ENCODE measurements around the gene TCF12.

Gene TCF12

GRCh38 chr15:57084192-57084591 lies 165.7 kb downstream of the TCF12 start:
- no peak for TF ChIP-seq CTCF (IDR thresholded peaks at IDR 0.05; ENCODE audit: low read depth, low read length, missing control alignments)
- H3K4me3 ChIP-seq (replicated peaks; ENCODE audit: low read depth, low read length): no peak overlapping the region
- DNase-seq (ENCODE audit: extremely low read depth, low read depth): no peak

- TF ChIP-seq CTCF (IDR thresholded peaks at IDR 0.05; ENCODE audit: low read depth, low read length, missing control alignments): no peak
- DNase-seq (ENCODE audit: extremely low read depth, low read depth): no peak
- H3K4me3 ChIP-seq (replicated peaks; ENCODE audit: low read depth, low read length): no peak overlapping the region
Measured at GRCh38 chr15:57085267-57085666, 166.8 kb downstream of the TCF12 start.

DNA sequence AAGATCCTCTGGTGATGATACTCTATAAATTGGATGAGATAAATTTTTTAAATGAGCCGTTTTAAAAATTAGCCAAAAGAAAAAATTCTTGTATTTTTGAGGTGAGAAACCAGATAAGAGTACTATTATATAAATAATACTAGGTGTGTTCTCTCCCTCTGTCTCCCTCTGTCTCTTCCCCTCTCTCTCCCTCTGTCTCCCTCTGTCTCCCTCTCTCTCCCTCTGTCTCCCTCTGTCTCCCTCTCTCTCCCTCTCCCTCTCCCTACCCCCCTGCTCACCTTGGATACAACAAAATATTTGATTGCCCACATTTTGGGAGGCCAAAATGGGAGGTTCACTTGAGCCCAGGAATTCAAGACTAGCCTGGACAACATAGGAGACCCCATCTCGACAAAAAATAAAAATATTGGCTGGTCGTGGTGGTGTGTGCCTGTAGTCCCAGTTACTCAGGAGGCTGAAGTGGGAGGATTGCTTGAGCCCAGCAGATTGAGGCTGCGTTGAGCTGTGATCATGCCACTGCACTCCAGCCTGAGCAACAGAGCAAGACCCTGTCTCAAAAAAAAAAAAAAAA lies 168.5 kb downstream of the TCF12 start:
- no peak for TF ChIP-seq CTCF (IDR thresholded peaks at IDR 0.05; ENCODE audit: low read depth, low read length, missing control alignments)
- no peak for DNase-seq (ENCODE audit: extremely low read depth, low read depth)
- H3K4me3 ChIP-seq (replicated peaks; ENCODE audit: low read depth, low read length): no peak overlapping the region

GRCh38 chr15:57089815-57090495 lies 171.5 kb downstream of the TCF12 start:
- DNase-seq (ENCODE audit: extremely low read depth, low read depth): no peak
- H3K4me3 ChIP-seq (replicated peaks; ENCODE audit: low read depth, low read length): no peak overlapping the region
- no peak for TF ChIP-seq CTCF (IDR thresholded peaks at IDR 0.05; ENCODE audit: low read depth, low read length, missing control alignments)

- no peak for TF ChIP-seq CTCF (IDR thresholded peaks at IDR 0.05; ENCODE audit: low read depth, low read length, missing control alignments)
- H3K4me3 ChIP-seq (replicated peaks; ENCODE audit: low read depth, low read length): no peak overlapping the region
- DNase-seq (ENCODE audit: extremely low read depth, low read depth): no peak
Measured at GRCh38 chr15:57090496-57090859, 172.0 kb downstream of the TCF12 start.

- TF ChIP-seq CTCF (IDR thresholded peaks at IDR 0.05; ENCODE audit: low read depth, low read length, missing control alignments): no peak
- DNase-seq (ENCODE audit: extremely low read depth, low read depth): no peak
- H3K4me3 ChIP-seq (replicated peaks; ENCODE audit: low read depth, low read length): no peak overlapping the region
Measured at GRCh38 chr15:57091636-57092035, 173.2 kb downstream of the TCF12 start.

GRCh38 chr15:57092252-57092651 lies 173.8 kb downstream of the TCF12 start:
- no peak overlapping the region for H3K4me3 ChIP-seq (replicated peaks; ENCODE audit: low read depth, low read length)
- no peak for TF ChIP-seq CTCF (IDR thresholded peaks at IDR 0.05; ENCODE audit: low read depth, low read length, missing control alignments)
- no peak for DNase-seq (ENCODE audit: extremely low read depth, low read depth)

All from HFF-Myc (cell line).